ENCODE measurements around the gene STS.
"Not testable (repeated sequence)": the region's sequence is repeated elsewhere in the genome, so short reads cannot be mapped to it uniquely, and the experiment has no call there.

The STS gene

GRCh38 chrX:7139202-7140081 lies 8.1 kb upstream of the STS start:
- peak; percentile 82 for DNase-seq (ENCODE audit: low read depth)

DNA sequence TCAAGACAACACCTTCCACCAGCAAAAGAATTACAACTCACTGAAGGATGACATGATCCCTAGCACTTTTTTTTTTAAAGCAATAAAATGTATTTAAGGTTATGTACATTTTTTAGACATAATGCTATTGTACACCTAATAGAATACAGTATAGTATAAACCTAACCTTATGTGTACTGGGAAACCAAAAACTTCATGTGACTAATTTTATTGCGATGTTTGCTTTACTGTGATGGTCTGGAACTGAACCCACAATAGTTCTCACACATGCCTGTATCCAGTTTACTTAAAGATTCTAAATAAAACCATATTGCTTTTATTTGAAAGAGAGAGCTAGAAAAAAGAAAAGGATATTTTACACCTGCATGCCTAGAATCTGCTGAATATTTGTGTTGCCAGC lies 4.4 kb upstream of the STS start:
- DNase-seq (ENCODE audit: low read depth) = no peak

GRCh38 chrX:7143941-7144525 lies 3.5 kb upstream of the STS start:
- peak; percentile 25 for DNase-seq (ENCODE audit: low read depth)

- no peak for DNase-seq (ENCODE audit: low read depth)
Measured at GRCh38 chrX:7145454-7145853, 2.1 kb upstream of the STS start.

- DNase-seq (ENCODE audit: low read depth) = peak; percentile 14
Measured at GRCh38 chrX:7146020-7146702, 1.4 kb upstream of the STS start.

- DNase-seq (ENCODE audit: low read depth) = peak; percentile 47
Measured at GRCh38 chrX:7146703-7147412, 654 bp upstream of the STS start.

DNA sequence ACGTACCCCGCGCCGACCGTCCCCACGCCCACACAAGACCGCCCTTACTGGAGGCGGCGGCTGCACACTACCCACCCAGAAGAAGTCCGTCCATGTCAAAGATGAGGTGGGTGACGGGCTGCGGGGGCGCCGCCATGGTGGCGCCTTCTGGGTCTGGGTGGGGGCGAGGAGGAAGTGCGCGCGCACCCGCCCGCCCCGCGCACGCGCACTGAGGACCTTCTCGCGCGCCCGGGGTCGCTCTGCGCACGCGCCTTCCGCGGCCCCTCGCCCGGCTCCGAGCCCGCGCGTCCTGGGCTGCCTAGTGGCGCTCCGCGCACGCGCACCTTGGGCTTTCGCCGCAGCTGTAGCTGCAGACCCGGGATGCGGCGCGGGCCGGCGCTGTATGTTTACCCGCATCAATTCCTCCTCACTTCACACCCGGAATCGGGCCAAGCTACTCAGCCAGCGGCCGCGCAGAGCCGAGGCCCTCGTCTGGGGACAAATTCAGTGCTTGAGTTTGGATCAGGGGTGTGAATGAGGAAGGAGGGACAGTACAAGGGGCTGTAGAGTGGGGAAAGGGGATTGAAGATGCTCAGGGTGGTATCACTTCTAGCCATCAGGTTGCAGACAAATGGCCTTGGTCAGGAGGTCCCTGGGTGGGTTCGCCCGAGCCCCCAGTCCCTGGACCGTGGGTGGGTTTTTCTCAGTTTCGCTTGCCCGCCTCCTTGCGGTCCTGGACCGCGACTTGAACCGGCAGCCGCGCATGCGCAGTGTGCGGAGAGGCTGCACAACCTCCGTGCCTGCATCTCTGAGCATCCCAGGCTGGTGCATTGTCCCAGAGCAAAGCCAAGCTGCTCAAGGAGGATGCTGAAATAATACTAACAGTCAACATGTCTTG lies 704 bp downstream of the STS start, which contains the start of gene PUDP:
PUDP (minus strand) TSS at position 176 of the 877 bp plus-strand sequence; CDS start at position 136, 40 bp downstream.
- DNase-seq (ENCODE audit: low read depth) = peak; percentile 82

GRCh38 chrX:7149411-7149810 lies 1.9 kb downstream of the STS start:
- DNase-seq (ENCODE audit: low read depth) = no peak

DNA sequence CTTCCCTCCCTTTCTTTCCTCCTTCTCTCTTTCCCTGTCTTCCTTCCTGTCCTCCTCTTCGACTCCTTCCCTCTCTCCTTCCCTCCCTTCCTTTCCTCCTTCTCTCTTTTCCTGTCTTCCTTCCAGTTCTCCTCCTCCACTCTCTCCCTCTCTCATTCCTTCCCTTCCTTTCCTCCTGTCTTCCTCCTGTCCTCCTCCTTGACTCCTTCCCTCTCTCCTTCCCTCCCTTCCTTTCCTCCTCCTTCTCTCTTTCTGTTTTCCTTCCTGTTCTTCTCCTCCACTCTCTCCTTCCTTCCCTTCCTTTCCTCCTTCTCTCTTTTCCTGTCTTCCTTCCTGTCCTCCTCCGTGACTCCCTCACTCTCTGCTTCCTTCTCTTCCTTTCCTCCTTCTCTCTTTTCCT lies 5.7 kb downstream of the STS start:
- DNase-seq (ENCODE audit: low read depth) = no peak

GRCh38 chrX:7154041-7154597 lies 6.6 kb downstream of the STS start:
- no peak for DNase-seq (ENCODE audit: low read depth)

- DNase-seq (ENCODE audit: low read depth) = no peak
Measured at GRCh38 chrX:7155163-7155562, 7.7 kb downstream of the STS start.

DNA sequence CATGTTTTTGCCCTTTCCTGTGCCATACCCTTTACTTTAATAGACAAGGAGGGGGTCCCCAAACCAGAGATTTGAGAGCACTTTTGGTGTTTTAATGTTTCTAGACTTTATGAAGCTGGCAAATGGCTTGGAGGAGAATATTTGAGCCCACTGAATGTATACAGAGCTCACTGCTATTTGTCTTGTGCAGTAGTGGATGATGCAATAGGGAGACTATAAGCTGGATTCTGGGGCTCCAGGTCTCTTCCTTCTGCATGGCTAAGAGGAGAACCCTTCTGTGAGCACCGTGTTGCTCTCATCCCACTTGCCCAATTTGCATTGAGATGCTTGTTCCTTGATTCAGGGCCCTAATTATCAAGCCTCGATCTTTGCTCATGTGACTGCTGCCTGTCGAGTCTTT lies 9.4 kb downstream of the STS start:
- no peak for DNase-seq (ENCODE audit: low read depth)

DNA sequence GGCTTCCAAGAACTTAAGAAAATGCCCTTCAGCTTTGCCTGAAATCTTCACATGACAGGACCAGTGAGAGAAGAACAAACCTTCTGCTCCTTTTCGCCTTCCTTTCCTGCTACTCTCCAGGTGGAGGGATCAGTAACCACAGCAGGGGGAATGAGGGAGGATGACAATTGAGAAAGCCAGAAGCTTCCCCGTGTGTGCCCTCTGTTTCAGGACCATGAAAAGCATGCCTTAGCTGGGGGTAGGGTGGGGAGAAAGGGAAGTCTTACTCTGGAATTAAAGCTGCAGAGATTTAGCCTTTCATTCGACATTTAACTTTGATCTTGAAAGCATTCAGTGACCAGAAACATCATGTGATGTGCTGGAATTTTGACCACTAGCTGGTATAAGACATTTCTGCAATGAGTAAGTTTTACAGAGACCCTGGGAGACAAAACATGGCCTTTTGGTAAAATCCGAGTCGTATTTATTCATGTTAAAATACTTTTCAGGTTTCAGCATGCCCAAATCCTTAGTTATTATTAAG lies 11.0 kb downstream of the STS start:
- DNase-seq (ENCODE audit: low read depth) = peak; percentile 15

- peak; percentile 29 for DNase-seq (ENCODE audit: low read depth)
Measured at GRCh38 chrX:7159149-7159861, 11.8 kb downstream of the STS start.

- DNase-seq (ENCODE audit: low read depth) = no peak
Measured at GRCh38 chrX:7163146-7163677, 15.7 kb downstream of the STS start.

GRCh38 chrX:7164174-7164573 lies 16.7 kb downstream of the STS start:
- DNase-seq (ENCODE audit: low read depth) = no peak

DNA sequence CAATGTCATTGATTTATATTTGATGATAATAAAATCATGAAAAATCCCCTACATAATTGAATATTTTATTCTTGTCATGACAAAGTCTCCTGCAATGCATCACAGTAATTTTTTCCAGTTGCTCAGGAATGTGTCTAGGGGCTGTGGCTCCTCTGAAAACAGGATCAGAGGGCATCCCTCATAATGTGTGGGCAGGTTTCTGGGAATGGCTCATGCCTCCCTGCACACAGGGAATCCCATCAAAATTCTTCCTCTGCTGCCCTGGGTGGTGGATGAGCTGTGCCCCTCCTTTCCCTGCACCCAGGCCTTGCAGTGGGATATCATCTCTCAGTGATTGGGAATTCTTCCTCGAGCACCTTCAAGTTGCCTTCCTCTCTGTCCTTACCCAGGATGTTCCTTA lies 20.9 kb downstream of the STS start:
- no peak for DNase-seq (ENCODE audit: low read depth)

- no peak for DNase-seq (ENCODE audit: low read depth)
Measured at GRCh38 chrX:7169627-7170026, 22.1 kb downstream of the STS start.

DNA sequence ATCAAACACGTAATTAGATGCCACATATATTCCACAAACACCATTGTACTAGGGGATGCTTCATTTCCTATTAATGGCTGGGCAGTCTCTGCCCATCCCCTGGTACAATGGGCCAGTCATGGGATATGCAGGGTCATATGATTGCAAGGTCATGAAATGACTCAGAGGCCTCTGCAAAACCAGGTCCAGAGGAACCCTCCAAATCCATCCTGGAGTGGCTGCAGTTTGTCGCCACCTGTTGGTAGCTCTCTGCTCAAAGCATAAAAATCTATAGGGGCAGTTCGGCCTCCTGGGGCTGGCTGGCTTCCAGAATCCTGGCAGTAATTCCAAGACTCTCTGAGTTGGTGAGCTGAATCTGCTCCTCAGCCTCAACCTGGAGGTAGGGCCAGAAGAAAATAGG lies 23.4 kb downstream of the STS start:
- DNase-seq (ENCODE audit: low read depth) = peak; percentile 37

- not testable (repeated sequence) for DNase-seq (ENCODE audit: low read depth)
Measured at GRCh38 chrX:7178859-7179258, 31.3 kb downstream of the STS start.
